ENCODE measurements around the gene PRKCZ.

PRKCZ gene

GRCh38 chr1:2049718-2050431 lies at the start of gene PRKCZ:
TSS of gene PRKCZ (plus strand) at chr1:2050411. CDS start at chr1:2050631, 220 bp downstream.
- no peak for DNase-seq

DNA sequence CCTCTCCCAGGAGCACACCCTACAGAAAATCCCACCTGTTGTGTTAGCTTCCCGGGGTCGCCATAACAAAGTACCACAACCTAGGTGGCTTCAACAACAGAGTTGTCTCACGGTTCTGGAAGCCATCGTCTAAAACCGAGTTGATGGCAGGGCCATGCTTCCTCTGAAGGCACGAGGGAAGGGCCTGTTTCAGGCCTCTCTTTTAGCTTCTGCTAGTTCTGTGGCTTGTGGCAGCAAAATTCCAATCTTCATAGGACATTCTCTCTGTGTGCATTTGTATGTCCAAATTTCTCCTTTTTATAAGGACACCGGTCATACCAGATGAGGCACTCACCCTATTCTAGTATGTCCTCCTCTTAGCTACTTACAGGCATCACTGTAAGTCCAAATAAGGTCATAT lies 49.8 kb upstream of the PRKCZ start:
- no peak for DNase-seq

DNA sequence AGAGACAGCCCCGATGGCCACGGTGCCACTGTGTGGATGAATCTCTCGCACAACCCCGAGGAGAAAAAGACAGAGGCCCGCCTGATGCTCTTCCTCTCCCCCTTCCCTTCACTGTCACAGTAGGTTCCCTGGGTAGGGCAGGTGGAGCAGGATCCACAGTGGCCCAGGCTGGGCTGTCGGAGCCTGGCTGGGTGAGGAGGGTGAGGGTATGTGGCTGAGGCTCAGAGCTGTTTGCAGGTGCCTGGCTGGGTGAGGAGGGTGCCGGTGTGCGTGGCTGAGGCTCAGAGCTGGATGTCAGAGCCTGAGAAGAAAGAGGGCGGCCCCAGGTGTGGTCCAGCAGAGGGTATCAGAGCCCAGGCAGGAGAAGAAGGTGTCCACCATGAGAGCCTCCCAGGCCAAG lies 49.4 kb upstream of the PRKCZ start:
- no peak for DNase-seq

DNA sequence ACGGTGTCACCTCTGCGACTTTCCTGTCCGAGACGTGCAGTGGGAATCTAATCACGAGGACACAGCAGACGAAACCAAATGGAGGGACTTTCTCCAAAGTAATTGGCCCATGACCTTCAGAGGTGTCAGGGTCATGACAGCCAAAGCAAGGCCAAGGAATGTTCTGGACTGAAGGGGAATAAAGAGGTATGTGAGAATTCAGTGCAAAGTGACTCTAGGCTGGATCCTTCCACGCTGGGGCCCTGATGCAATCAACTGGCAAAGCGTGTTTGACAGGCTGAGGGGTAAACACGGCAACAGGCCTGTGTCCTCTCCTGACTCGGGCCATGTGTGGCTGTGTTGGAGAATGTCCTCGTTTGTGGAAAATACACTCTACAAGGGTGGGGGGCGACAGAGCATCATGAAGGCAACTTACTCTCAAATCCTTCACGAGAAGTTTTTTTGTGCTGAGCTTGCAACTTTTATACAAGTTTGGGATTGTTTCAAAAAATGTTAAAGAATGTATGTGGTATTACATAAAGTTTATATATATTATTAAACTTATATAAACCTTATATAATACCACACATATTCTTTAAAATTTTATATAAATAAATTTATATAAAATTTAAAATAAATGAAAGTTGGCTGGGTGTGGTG lies 48.3 kb upstream of the PRKCZ start:
- DNase-seq, result no peak

GRCh38 chr1:2003541-2004131 lies 46.6 kb upstream of the PRKCZ start, which contains the start of gene CFAP74:
TSS of gene CFAP74 (minus strand) at chr1:2003786. CDS start at chr1:1990956, 12,830 bp downstream.
- no peak for DNase-seq

DNA sequence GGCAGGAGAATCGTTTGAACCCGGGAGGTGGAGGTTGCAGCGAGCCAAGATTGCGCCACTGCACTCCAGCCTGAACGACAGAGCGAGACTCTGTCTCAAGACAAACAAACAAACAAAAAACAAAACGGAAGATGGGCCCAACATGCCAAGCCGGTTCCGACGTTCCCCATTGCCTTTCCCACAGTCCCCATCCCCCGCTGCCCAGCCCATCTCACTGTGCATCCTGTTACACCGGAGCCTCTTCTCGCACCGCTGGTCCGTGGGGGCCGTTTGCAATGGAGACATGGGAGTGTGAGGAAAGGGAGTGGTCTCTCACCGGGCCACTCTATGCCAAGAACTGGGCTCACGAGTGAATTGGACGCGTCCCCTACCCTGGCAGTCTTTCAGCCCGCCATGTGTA lies 45.4 kb upstream of the PRKCZ start:
- no peak for DNase-seq

GRCh38 chr1:2009101-2010053 lies 40.8 kb upstream of the PRKCZ start:
- DNase-seq, result no peak

DNA sequence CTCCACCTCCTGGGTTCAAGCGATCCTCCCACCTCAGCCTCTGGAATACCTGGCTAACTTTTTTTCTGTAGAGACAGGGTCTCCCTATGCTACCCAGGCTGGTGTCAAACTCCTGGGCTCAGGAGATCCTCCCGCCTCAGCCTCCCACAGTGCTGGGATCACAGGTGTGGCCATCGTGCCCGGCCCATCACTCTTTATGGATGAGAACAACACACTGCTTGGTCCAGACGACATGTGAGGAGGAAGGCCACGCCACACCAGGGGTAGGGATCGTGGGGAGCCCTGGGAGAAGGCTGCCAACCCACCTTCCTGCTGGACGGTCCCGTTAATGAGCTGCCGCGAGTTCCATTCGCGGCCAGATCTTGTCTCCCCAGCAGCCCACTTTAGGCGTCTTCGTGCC lies 36.0 kb upstream of the PRKCZ start:
- DNase-seq, result no peak

DNA sequence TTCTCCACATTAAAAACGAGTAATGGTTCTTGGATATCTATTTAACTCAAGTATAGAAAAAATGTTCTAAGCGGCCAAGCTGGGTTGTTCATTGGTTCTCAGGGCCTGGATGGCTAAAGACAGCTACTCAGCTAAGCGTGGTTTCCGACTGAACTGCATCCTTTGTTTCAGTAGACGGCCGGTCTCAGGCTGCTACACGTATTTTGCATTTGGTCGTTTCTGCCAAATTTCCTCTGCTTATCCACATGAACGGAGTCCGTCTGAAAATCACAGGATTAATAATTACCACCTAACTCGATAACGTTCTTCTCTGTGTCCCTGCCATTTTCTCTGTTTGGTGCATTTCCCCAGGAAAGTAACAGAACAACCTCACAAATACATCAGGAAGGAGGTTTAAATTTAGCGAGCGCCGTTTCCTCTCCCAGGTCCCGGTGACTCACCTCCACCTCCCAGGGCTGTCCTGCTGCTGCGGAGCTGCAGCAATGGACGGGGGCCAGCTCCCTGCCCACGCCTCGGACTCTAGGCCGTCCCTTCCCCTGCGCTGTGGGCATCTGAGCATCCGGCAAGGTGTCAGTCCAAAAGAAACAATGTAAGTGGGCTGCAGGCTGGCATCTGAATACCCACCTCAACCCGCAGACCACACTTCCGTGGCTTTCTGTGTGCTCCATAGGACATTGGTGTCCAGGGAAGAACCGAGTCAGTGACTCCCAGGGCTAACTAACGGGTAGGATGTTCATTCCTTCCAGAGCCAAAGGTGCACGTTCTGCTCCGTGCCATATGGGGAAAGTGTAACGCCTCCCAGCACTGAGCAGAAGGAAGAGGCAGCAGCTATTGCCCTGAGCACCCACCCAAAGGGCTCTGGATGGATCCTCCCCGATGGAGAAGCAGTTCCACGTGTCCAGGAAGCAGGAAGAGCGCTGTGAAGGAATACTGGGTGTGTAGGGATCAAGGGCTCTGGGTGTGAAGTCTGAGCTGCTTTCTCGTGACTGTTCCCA lies 35.2 kb upstream of the PRKCZ start:
- DNase-seq, result no peak

GRCh38 chr1:2016123-2016522 lies 34.1 kb upstream of the PRKCZ start:
- no peak for DNase-seq

- DNase-seq, result no peak
Measured at GRCh38 chr1:2018217-2019171, 31.7 kb upstream of the PRKCZ start.

DNA sequence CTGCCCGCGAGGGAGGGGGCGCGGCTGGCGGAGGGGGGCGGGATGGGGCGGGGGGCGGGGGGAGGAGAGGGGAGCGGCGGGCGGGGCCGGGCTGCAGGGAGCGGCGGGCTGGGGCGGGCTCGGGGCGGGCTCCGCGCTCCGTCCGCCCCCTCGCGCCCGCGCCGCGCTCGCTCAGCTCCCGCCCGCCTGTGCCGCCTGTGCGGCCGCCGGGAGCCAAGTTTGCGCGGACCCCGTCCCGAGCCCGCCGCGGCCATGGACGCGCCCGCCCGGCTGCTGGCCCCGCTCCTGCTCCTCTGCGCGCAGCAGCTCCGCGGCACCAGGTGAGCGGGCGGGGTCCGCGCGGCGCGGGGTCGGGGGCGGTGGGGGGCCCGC lies 31.1 kb upstream of the PRKCZ start, which contains the start of gene GABRD:
GABRD (plus strand) TSS at position 174 of the 372 bp plus-strand sequence; CDS start at position 253, 79 bp downstream.
- DNase-seq, result no peak

- no peak for DNase-seq
Measured at GRCh38 chr1:2019571-2020309, 30.5 kb upstream of the PRKCZ start.

- DNase-seq, result no peak
Measured at GRCh38 chr1:2020310-2020655, 29.9 kb upstream of the PRKCZ start.

DNA sequence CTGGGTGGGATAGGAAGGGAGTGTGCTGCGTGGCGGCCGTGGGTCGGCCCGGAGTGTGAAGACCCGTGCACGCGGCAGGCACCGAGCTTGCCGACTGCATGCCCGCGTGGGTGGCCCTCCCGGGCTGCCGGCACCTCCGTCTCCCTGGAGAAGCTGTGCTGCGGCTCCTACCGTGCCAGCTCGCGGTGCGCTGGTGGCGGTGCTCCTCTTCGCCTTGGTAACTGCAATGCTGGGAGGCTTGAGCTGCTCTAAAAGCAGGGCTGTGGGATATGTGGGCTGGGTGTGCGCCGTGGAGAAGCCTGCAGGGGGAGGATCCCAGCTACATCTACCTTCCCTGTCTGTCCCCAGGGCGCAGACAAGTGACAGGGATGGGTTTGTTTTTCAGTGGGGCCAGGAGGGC lies 28.7 kb upstream of the PRKCZ start:
- DNase-seq, result no peak

DNA sequence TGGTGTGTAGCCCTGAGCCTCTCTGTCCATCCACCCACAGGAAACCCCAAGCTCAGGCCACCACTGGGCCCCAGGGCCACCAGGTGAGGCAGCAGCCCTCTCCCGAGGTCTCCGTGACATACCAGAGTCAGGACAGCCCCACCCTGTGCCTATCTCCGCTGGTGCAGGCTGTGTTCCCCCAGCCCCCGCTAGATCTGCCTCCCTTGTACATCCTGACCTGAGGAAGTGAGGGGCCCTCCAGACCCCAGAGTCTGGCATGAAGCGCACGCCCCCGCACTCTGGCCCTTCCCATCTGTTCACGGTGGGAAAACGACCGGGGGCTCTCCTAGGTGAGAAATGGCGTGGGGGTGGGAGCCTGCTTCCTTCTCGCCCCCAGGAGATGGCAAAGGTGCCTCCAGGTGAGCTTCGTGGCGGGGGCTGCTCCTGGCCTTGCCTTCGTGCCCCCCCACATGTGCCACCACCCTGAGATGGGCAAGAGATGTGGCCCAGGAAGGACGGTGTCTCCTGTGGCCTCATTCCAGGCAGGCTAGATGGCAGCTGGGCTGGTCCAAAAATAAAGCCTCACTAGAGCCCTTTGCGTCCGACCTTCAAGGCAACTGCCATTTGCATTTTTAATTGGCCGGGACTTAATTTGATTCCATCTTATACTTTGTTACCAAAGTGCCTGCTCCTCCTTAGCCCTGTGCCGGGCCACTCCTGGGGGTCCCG lies 28.0 kb upstream of the PRKCZ start:
- DNase-seq, result no peak

- no peak for DNase-seq
Measured at GRCh38 chr1:2023187-2023586, 27.0 kb upstream of the PRKCZ start.

GRCh38 chr1:2024451-2024850 lies 25.8 kb upstream of the PRKCZ start:
- DNase-seq, result no peak

GRCh38 chr1:2024887-2025286 lies 25.3 kb upstream of the PRKCZ start:
- DNase-seq, result no peak
